GM19240 (cell line): Measurements from ENCODE around the gene MGAT5.

Experiments used
- DNase-seq: peaks from one replicate; pipeline ENCODE4 v3.0.0; 2011; ENCODE audit warnings: low spot score; ENCODE audit not compliant: insufficient read length

Gene MGAT5

GRCh38 chr2:134231965-134232340 is 21.9 kb upstream of the MGAT5 start:
- DNase-seq = no peak

- DNase-seq = no peak
Measured at GRCh38 chr2:134232461-134232860, 21.4 kb upstream of the MGAT5 start.

- no peak for DNase-seq
Measured at GRCh38 chr2:134232868-134233727, 20.8 kb upstream of the MGAT5 start.

GRCh38 chr2:134233728-134234136 is 20.1 kb upstream of the MGAT5 start:
- DNase-seq = no peak

GRCh38 chr2:134234535-134234934 is 19.3 kb upstream of the MGAT5 start:
- no peak for DNase-seq

GRCh38 chr2:134235510-134236144 is 18.2 kb upstream of the MGAT5 start:
- no peak for DNase-seq

GRCh38 chr2:134238371-134238770 is 15.5 kb upstream of the MGAT5 start:
- DNase-seq = no peak

- DNase-seq = no peak
Measured at GRCh38 chr2:134240061-134240460, 13.8 kb upstream of the MGAT5 start.

GRCh38 chr2:134241911-134242310 is 12.0 kb upstream of the MGAT5 start:
- DNase-seq = no peak

- DNase-seq = no peak
Measured at GRCh38 chr2:134243244-134243643, 10.6 kb upstream of the MGAT5 start.

GRCh38 chr2:134244086-134244485 is 9.8 kb upstream of the MGAT5 start:
- DNase-seq = no peak

- DNase-seq = no peak
Measured at GRCh38 chr2:134244587-134244986, 9.3 kb upstream of the MGAT5 start.

- DNase-seq = no peak
Measured at GRCh38 chr2:134245340-134245984, 8.4 kb upstream of the MGAT5 start.

- no peak for DNase-seq
Measured at GRCh38 chr2:134246154-134246874, 7.6 kb upstream of the MGAT5 start.

- DNase-seq = no peak
Measured at GRCh38 chr2:134247679-134248078, 6.2 kb upstream of the MGAT5 start.

- no peak for DNase-seq
Measured at GRCh38 chr2:134248913-134249312, 5.0 kb upstream of the MGAT5 start.

GRCh38 chr2:134249755-134250154 is 4.1 kb upstream of the MGAT5 start:
- DNase-seq = no peak

- DNase-seq = no peak
Measured at GRCh38 chr2:134250840-134251461, 2.9 kb upstream of the MGAT5 start.

GRCh38 chr2:134252092-134252750 is 1.7 kb upstream of the MGAT5 start:
- no peak for DNase-seq

- DNase-seq = no peak
Measured at GRCh38 chr2:134253117-134253704, 661 bp upstream of the MGAT5 start.
